Colon (tissue), 2 donors: ENCODE results near the gene CIDEB.
"Not testable (repeated sequence)": the region's sequence is repeated elsewhere in the genome, so short reads cannot be mapped to it uniquely, and the experiment has no call there.

Source experiments
- FAIRE-seq: peaks from 2 replicates; lab custom pipeline; 2012; peaks lifted over from hg19 to GRCh38; lab: Jason Lieb, UNC
- donor health status: control.
- donor health status: control.

CIDEB gene, protein sequence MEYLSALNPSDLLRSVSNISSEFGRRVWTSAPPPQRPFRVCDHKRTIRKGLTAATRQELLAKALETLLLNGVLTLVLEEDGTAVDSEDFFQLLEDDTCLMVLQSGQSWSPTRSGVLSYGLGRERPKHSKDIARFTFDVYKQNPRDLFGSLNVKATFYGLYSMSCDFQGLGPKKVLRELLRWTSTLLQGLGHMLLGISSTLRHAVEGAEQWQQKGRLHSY

DNA sequence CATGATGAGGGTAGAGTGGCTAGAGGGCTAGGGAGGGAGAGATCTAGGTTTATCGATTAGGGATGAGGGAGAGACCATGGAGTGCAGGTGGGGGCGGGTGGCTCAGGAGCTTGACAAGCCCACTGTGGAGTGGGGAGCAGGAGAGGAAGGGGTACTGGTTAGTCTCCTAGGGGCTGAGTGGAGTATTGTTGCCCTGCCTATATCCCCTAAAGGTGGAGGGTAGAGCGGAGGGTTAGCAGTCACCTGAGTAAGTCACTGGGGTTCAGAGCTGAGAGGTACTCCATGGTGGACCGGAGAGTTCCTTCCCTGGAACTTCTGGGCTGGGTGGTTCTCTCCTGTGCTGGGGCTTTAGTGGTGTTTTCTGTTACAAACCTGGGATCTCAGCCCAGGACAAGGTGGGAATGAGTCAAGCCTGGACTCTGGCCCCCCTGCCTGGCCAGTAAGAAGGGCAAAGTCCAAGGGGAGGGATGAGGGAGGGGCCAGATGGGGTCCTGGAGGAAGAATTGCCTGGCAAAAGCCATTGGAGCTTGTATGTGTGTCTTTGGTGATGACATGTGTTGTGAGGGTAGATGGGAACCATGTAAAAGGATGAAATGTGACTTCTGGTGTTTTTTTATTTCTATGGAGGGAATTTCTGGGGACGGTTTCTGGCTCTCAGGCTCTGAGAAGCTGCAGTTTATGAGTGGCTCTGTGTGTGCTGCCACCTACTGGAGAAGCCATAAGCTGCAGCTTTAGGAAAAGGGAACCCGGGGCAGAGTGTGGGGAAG lies at the start of gene CIDEB:
CIDEB (minus strand) TSS at position 403 of the 767 bp plus-strand sequence; CDS start at position 284, 119 bp downstream.
- FAIRE-seq = no peak

DNA sequence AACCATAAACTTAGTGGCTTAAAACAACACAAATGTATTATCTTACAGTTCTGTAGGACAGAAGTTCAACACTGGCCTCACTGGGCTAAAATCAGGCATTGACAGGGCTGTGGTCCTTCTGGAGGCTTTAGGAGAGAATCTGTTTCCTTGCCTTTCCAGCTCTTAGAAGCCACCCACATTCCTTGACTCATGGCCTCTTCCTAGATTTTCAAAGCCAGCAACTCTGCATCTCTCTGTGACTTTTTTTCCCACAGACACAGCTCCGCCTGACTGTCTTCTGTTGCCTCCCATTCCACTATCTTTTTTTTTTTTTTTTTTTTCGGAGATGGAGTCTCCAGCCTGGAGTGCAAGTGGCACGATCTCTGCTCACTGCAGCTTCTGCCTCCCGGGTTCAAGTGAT lies 48.4 kb upstream of the CIDEB start:
- no peak for FAIRE-seq

DNA sequence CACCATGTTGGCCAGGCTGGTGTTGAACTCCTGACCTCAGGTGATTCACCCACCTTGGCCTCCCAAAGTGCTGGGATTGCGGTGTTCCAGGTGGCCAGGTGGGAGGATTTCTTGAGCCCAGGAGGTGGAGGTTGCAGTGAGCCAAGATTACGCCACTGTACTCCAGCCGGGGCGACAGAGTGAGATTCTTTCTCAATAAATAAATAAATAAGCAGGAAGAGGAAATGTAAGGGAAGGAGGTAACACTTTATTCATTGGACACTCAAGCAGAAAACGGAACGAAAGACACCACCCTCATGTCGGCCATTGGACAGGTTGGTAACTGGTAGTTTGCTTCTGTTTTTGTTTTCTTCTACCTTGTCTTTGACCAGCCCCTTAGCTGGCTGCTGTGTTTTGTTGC lies 47.2 kb upstream of the CIDEB start:
- no peak for FAIRE-seq

DNA sequence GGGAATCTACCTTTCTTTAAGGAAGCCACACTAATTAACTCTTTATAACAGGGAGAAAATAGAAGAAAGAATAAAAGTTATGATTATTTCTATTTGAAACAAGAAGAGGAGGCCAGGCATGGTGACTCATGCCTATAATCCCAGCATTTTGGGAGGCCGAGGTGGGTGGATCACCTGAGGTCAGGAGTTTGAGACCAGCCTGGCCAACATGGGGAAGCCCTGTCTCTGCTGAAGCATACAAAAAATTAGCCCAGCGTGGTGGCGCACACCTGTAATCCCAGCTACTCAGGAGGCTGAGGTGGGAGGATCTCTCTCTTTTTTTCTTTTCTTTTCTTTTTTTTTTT lies 46.7 kb upstream of the CIDEB start:
- not testable (repeated sequence) for FAIRE-seq

DNA sequence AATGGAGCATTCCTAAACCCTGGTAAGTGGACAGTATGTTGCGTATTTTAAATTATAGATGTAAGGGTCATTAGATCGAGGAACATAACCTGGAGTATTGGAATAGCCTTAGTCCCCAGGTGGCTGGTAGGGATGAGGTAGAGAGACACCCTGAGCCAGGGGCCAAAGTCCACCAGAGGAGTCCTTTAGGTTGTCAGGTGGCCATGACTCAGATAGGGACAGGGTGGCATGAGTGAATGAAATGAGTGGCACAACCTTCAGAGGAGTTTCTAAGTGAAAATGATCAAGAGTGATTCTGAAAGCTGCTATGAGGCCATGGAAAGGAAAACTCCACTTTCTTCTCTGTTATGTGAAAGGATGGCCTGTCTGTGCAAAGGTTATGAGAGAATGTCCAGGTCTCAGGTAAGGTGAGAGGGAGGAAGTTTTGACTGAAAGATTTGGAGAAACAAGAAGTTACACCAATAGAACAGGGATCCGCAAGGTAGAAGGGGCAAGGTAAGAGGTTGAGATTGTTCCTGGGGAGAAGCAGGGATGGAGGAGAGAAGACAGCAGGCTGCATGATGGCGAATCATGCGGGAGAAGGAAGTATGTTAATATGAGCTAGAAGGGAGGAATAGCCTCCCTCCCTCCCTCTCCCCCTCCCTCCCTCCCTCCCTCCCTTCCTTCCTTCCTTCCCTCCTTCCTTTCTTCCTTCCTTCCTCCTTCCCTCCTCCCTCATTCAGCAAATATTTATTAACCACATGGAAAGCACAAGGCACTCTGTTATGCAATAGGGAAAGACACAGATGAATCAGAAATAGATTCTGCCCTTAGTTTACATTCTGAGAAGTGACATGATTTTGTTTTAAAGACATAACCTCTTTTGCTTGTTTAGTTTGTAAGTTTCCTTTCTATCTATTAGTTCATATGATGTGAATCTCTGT lies 46.0 kb upstream of the CIDEB start:
- no peak for FAIRE-seq

DNA sequence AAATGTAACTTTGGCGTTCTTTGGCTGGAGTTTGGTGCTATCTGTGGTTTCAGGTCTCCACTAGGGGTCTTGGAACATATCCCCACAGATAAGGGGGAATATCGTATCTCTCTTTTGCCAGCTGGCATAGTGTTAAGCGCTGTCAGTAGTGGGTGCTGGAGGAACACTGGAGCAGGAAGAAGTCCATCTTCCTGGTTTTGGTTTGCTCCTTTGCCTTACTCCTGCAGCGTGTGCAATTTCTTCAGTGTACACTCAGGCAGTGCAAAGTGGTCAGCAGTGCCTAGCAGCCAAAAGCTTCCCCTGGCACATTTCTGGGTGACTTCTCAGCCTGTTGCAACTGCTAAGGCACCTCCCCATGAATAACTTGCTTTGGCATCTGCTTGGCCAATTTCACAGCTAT lies 43.7 kb upstream of the CIDEB start:
- no peak for FAIRE-seq

DNA sequence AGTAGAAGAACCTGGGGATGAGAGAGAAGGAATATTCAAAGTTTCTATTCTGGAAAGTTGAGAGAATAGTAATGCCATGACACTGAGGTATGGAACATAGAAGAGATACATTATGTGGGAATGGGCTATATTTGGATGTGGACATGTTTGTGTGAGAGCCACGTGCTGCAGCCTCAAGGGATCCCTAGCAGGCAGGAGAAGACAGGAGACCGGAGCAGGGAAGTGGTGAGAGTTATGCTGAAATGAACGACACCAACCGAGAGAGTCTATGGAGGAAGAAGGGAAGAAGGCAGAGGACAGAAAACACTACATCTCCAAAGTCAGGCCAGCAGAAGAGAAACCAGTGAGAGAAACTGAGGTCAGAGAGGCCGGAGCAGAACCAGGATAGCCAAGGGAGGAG lies 42.0 kb upstream of the CIDEB start:
- FAIRE-seq = no peak

DNA sequence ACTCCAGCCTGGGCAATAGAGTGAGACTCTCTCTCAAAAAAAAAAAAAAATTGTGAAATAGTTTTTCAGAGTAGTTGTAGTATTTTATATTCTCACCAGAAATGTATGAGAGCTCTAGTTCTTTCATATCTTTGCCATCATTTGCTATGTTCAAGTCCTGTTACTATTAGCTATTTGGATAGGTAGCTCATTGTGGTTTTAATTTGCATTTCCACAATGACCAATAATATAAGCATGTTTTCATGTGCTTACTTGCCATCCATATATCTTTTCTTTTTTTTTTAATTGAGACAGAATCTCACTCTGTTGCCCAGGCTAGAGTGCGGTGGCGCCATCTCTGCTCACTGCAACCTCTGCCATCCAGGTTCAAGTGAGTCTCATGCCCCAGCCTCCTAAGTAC lies 40.4 kb upstream of the CIDEB start:
- no peak for FAIRE-seq

DNA sequence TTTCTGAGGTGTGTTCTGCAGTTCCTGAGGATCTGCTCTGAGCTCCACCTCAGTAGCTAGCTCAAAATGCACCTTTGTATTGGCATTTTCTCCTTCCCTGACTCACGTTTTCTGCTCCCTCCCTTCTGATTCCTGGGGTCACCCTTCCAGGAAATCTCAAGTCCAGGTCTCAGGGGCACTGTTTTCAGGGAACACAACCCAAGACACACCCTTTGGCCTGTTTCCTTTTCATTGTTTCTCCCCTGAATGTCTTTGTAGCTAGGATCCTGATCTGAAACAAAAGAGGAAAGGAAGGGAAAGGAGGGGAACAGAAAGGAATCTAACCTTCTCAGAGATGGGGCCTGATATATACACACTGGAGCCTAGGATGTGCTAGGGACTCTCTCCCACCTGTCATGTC lies 39.4 kb upstream of the CIDEB start:
- no peak for FAIRE-seq

DNA sequence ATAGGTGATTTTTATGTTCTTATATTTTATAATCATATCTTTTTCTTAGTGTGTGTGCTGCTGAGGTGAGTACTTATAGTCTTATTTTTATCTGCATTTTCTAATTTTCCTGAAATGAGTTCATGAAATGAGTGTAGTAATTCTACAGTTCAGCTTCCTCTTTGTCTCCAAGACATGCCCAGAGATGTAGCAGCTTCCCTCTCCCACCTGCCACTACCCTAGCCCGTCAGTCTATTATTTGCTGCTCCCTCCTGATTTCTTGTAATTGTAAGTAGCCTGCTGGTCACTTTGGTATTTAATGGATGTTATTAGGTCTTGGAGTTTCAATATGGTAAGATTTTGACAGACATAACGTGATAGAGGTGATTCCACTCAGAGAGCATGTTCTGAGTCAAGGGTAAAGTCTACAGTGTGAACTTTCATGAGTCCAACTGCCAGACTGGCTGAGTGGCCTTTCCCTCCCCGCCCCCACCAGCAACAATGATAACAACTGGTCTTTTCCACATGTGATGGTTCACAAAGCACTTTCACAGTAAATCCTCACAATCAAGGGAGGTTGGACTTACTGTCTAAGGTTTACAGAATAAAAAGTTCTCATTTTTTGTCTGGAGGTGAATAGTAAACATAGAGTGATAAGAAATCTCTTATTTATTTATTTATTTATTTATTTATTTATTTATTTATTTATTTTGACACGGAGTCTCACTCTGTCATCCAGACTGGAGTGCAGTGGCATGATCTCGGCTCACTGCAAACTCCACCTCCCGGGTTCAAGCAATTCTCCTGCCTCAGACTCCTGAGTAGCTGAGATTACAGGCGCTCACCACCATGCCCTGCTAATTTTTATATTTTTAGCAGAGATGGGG lies 36.3 kb upstream of the CIDEB start:
- no peak for FAIRE-seq

DNA sequence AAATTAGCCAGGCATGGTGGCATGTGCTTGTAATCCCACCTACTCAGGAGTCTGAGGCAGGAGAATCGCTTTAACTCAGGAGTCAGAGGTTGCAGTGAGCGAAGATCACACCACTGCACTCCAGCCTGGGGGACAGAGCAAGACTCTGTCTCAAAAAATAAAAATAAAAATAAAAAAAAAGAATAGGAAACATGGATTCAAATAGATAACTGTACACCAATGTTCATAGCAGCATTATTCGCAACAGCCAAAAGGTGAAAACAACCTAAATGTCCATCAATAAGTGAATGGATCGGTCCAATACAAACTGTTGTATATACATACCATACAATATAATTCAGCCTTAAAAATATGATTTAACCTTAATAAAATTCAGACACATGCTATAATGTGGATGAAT lies 35.1 kb upstream of the CIDEB start:
- no peak for FAIRE-seq

DNA sequence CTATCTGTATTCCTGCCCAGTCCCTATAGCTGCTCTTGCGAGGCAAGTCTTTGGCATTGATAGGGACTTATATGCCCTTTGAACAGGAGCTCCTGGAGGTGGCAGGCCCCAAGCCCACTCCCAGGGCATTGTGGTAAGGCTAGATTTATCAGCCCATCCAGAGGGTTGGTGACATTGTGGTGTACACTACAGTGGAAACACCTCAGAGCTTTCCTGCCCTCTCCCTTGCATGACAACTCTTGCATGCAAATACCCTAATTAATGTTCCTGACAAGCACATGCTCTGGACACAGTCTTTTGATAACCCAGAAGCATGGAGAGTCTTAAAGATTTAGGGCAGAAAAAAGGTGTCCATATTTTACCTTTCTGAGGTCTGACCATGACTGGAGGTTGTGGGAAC lies 32.8 kb upstream of the CIDEB start:
- FAIRE-seq = no peak

DNA sequence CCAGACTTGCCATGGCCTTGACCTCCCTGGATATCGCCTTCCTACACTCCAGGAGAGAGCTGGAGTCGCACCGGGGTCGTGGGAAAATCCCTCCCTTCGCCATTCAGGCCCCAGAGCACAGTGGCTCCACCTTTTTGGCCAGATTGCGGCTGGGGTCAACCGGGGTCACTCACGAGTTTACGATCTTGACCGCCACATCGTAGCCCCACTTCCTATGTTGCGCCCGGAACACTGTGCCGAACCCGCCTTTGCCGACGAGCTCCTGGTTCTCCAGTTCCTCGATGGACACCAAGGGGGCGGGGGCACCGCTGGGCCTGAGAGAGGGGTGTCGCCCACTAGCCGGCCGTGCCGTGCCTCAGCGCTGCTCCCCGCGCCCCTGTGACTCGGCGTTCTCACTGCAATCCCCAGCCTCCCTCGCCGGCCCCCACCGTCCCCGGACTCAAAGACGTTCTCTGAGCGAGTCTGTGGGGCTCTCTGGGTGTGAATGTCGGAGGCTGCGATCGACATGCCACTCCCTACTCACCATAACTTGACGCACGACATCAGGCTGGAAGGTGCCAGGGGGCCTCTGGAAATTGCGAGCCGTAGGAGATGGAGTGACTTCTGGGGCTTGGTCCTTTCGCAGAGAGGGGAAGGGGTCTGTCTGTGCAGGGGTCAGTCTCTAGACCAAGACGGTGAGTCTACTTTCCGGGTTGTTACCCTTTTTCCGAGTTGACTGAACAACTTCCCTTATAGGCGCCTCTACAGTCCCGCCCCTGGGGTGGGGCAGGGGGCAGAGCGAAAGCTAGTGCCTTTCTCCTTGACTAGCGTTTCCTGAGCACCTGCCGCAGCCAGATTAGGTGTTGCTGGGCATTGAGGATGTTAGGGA lies 31.7 kb upstream of the CIDEB start, which contains the start of gene RIPK3:
RIPK3 (minus strand) TSS at position 708 of the 868 bp plus-strand sequence; CDS start at position 543, 165 bp downstream.
- no peak for FAIRE-seq

DNA sequence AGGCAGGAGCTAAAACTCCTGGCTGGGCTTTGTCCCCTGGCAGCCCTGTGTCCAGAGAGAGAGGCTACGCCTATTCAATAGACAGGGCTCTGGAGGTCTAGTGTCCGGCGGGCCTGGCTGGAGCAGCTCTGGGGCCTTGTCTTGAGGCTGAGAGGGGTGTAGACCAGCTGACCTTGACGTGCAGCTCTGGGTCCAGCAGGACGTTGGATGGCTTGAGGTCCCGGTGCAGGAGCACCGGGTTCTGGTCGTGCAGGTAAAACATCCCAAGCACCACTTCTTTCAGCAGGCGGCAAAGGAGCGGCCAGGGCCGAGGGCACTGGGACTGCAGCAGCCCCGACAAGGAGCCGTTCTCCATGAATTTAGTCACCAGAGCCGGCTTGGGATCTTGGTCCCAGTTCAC lies 31.1 kb upstream of the CIDEB start:
- FAIRE-seq = no peak

DNA sequence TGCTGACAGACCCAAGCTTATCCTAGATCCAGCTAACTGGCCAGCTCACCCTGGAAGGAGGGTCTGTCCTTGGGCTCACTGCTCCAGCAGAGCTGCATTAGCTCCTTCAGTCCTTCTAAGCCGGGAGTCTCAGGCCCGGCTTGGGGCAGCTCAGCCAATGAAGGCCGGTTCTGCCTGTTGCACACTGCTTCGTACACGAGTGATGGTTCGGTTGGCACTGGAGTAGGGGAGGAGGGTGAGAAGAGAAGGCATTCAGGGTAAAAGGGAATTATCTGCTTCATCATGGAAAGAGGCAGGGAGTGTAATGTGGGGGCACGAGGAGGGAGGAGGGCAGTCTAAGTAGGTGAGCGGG lies 30.0 kb upstream of the CIDEB start:
- no peak for FAIRE-seq

DNA sequence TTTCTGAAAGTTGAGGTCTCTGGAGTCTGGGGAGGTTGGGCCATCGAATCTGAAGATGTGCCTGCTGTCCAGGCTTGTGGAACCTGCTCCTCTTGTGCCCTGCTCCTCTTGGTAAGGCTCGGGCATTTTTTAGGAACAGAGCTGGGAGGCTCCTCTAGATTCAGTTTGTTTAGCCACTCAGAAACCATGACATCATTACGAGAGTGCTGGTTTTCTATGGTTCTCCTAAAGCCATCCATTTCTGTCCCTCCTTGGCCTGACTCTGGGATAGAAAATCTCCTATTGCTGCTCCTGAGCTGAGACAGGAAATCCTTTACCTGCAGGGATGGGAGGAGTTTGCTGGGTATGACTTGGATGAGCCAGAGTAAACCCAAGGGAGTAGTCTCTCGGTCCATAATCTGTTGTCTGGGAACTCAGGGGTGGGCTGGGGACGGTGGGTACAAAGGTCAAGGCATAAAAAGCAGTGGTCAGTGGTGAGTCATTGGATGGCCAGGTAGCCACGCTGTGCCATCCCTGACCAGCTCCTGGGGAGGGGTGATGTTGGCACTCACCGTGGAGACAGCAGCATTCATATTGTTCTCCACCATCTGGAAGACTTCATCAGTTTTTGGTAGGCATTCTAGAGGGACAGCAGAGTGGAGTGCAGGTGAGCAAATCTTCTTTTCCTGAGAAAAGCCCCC lies 29.5 kb upstream of the CIDEB start:
- no peak for FAIRE-seq

DNA sequence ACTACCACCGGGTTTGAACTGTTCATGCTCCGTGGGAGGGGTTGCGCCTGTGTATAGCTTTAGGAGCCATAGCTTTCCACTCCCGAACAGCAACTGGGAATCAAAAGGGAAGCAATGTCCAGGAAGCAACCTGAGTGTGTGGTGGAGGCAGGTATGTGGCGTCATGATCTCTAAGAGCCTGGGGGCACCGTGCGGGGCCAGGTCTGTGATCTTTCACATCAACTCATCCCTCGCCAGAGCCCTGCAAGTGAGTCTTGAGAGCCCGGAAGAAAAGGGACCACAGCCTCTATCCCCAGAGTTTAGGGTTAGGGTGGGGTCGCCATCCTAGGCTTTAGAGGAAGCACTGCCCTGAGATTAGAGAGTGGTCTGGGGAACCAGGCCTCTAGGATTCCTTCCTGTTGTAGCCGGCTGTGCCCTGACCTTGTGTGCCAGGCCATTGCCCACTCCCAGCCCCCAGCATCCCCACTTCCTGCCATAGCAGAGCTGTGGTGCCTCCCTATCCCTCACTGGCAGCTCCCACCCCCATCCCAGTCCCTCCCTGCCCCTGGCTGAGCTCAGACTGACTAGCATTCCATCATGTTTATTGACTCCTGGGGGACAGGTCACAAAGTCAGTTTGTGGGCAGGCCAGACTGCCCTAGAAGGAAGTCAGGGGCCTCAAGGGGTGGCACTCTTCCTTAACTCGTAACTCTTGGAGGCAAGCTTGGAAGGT lies 27.8 kb upstream of the CIDEB start:
- no peak for FAIRE-seq

DNA sequence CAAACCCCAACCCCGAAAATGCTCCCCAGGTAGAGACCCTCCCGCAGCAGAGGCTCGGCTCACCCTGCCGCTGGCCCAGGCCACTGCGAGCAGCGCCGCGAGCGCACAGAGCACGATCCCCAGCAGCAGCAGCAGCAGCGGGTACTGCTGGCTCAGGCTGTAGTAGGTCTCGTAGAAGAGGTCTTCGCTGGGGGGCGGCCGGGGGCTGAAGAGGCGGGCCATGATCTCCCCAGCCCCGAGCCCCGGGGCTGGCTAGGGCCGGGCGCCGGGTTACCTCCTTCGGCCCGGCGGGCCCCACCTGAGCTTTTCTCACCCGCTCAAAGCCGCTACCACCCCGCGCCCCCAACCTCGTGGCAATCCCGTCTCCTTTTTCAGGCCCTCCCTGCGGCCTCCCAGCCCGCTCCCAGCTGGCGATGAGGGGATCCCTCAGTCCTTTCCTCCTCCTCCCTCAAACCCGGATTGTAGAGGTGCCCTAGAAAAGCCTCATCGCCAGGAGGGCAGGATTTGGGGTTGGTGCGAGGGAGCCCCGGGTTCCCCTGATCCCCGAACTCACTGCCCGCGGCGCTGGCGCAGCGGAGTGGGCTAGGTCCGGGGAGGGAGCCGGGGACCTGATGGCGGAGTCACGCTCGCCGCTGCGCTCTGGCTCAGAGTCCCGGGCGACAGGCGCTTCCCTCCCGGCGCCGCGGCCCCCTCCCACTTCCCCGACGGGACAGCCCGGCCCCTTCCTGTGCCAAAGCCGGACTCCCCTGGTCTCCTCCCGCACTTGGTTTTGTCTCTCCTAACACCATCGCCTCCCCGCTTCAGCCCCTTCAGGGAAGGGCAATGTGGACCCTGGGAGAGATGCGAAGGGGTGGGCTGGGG lies 26.9 kb upstream of the CIDEB start, which contains the start of gene ADCY4:
ADCY4 (minus strand) TSS at position 641 of the 861 bp plus-strand sequence; CDS start at position 222, 419 bp downstream.
- FAIRE-seq = no peak
